ENCODE measurements around the gene BDNF. TPM values are rescaled to one million over a fixed set of nuclear protein-coding genes. Genes with fewer than 3 reads are reported as not detected.

BDNF gene
- total RNA-seq, 1 donor from 2014 or later = 0.25 TPM

GRCh38 chr11:27616711-27617110, 83.5 kb downstream of the BDNF start:
- Histone ChIP-seq H3K27me3 (no peaks in the 10 kb centered on the region), H3K4me1 (no peaks in the 10 kb centered on the region)
- intact Hi-C loops (cut with DNase I) = no loop called here

GRCh38 chr11:27615833-27616232, 84.4 kb downstream of the BDNF start:
- H3K4me3 ChIP-seq = no peak overlapping the region
- DNase-seq (ENCODE audit: extremely low spot score in 2 of 2) = no peak
- TF ChIP-seq POLR2A (IDR thresholded peaks at IDR 0.05) (no peak), POLR2AphosphoS5 (IDR thresholded peaks at IDR 0.05; ENCODE audit: insufficient read depth in 1 of 2, low read depth in 1 of 2) (no peak), CTCF (IDR thresholded peaks at IDR 0.05) (no peak)
- no peaks in the 10 kb centered on the region for H3K9me3 ChIP-seq
- H3K27me3 ChIP-seq = no peaks in the 10 kb centered on the region
- no peaks in the 10 kb centered on the region for H3K36me3 ChIP-seq
- intact Hi-C loops (cut with DNase I) = no loop called here
- H3K27ac ChIP-seq = no peak overlapping the region
- H3K4me1 ChIP-seq = no peaks in the 10 kb centered on the region

More at GRCh38 chr11:27616711-27617110, 83.5 kb downstream of the BDNF start:
- TF ChIP-seq POLR2AphosphoS5 (IDR thresholded peaks at IDR 0.05; ENCODE audit: insufficient read depth in 1 of 2, low read depth in 1 of 2) = no peak
- Histone ChIP-seq H3K4me3 (no peak overlapping the region), H3K9me3 (no peaks in the 10 kb centered on the region), H3K36me3 (no peaks in the 10 kb centered on the region), H3K27ac (no peak overlapping the region)
- no peak for DNase-seq (ENCODE audit: extremely low spot score in 2 of 2)

GRCh38 chr11:27614092-27614491, 86.2 kb downstream of the BDNF start:
- no peaks in the 10 kb centered on the region for H3K9me3 ChIP-seq
- no peak for DNase-seq (ENCODE audit: extremely low spot score in 2 of 2)
- H3K36me3 ChIP-seq = no peaks in the 10 kb centered on the region
- H3K27me3 ChIP-seq = no peaks in the 10 kb centered on the region
- intact Hi-C loops (cut with DNase I) = no loop called here
- TF ChIP-seq CTCF (IDR thresholded peaks at IDR 0.05) = no peak
- no peak for TF ChIP-seq POLR2A (IDR thresholded peaks at IDR 0.05)
- TF ChIP-seq POLR2AphosphoS5 (IDR thresholded peaks at IDR 0.05; ENCODE audit: insufficient read depth in 1 of 2, low read depth in 1 of 2) = no peak
- no peak overlapping the region for H3K27ac ChIP-seq
- H3K4me1 ChIP-seq = no peaks in the 10 kb centered on the region
- H3K4me3 ChIP-seq = no peak overlapping the region

- intact Hi-C loops (cut with DNase I) = no loop called here
- no peak for TF ChIP-seq POLR2A (IDR thresholded peaks at IDR 0.05)
- no peak for TF ChIP-seq POLR2AphosphoS5 (IDR thresholded peaks at IDR 0.05; ENCODE audit: insufficient read depth in 1 of 2, low read depth in 1 of 2)
- TF ChIP-seq CTCF (IDR thresholded peaks at IDR 0.05) = no peak
- no peak overlapping the region for H3K27ac ChIP-seq
Observed at GRCh38 chr11:27612932-27613880, 87.0 kb downstream of the BDNF start.

DNA sequence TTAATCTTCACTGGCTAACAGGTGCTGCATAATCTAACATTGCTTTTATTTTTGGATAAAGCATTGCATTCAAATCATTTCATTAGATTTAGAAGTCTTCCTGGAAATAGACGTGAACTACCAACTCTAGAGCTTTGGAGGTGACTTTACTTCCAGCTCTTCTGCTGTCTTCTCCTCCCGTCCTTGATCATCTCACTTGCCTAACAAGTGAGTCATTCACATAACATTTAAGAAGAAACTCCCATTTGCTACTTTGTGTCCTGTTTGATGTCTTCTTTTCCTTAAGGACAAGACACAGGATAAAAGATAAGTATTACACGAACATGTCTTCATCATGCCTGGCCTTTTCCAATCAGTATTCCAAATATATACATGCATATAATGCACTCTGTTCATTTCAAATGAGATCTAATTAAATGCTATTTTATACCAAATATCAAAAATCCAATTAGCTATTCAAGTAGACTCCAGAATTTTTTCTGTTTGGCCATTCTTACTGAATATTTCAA, 88.3 kb downstream of the BDNF start:
- no peaks in the 10 kb centered on the region for H3K36me3 ChIP-seq
- H3K4me1 ChIP-seq = no peaks in the 10 kb centered on the region
- DNase-seq (ENCODE audit: extremely low spot score in 2 of 2) = no peak
- no peaks in the 10 kb centered on the region for H3K9me3 ChIP-seq
- intact Hi-C loops (cut with DNase I) = no loop called here
- TF ChIP-seq POLR2A (IDR thresholded peaks at IDR 0.05) (no peak), POLR2AphosphoS5 (IDR thresholded peaks at IDR 0.05; ENCODE audit: insufficient read depth in 1 of 2, low read depth in 1 of 2) (no peak), CTCF (IDR thresholded peaks at IDR 0.05) (no peak)
- H3K27ac ChIP-seq = no peak overlapping the region
- H3K4me3 ChIP-seq = no peak overlapping the region
- no peaks in the 10 kb centered on the region for H3K27me3 ChIP-seq

More at GRCh38 chr11:27612932-27613880, 87.0 kb downstream of the BDNF start:
- no peaks in the 10 kb centered on the region for H3K9me3 ChIP-seq
- H3K27me3 ChIP-seq = no peaks in the 10 kb centered on the region
- H3K4me1 ChIP-seq = no peaks in the 10 kb centered on the region
- no peak for DNase-seq (ENCODE audit: extremely low spot score in 2 of 2)
- no peaks in the 10 kb centered on the region for H3K36me3 ChIP-seq
- no peak overlapping the region for H3K4me3 ChIP-seq
